Keratinocyte (primary cell): ENCODE measurements around the gene FARP1. TPM values are rescaled to one million over a fixed set of nuclear protein-coding genes. Genes with fewer than 3 reads are reported as not detected.

Experiments
- DNase-seq: peaks from one replicate; pipeline ENCODE4 v3.0.0-alpha.2; 2011; ENCODE audit warnings: low read depth, missing footprints, low spot score
- FAIRE-seq: peaks from 2 replicates; lab custom pipeline; 2011; peaks lifted over from hg19 to GRCh38; lab: Jason Lieb, UNC
- H2AFZ ChIP-seq: 2 replicates; pipeline ENCODE4 v1.6.0; 2012; ENCODE audit warnings: low read length, control low read depth, inconsistent platforms; ENCODE audit not compliant: control insufficient read depth
- H3K27ac ChIP-seq: 2 replicates; pipeline ENCODE4 v1.5.1; 2011; ENCODE audit warnings: low read length; ENCODE audit not compliant: control insufficient read depth, insufficient read depth
- H3K27me3 ChIP-seq: 3 replicates; pipeline ENCODE4 v1.6.0; 2011; ENCODE audit warnings: low read length; ENCODE audit not compliant: control insufficient read depth, insufficient read depth; ENCODE audit errors: extremely low read depth
- H3K36me3 ChIP-seq, 2 experiments: 2 replicates in 1 of 2; 3 replicates in 1 of 2; pipeline ENCODE4 v1.5.1; 2011; ENCODE audit warnings: low read length in 2 of 2, mild to moderate bottlenecking in 1 of 2; ENCODE audit not compliant: control insufficient read depth in 2 of 2, insufficient read depth in 2 of 2; ENCODE audit errors: extremely low read depth in 1 of 2
- H3K4me1 ChIP-seq: 3 replicates; pipeline ENCODE4 v1.5.1; 2011; ENCODE audit warnings: low read length; ENCODE audit not compliant: control insufficient read depth, insufficient read depth; ENCODE audit errors: extremely low read depth
- H3K4me2 ChIP-seq: 3 replicates; pipeline ENCODE4 v1.6.0; 2011; ENCODE audit warnings: low read depth, low read length; ENCODE audit not compliant: control insufficient read depth, insufficient read depth; ENCODE audit errors: extremely low read depth
- H3K4me3 ChIP-seq, 3 experiments: fragments of 200-600 bp in 1 of 3; sonication (generic) in 1 of 3; 2 replicates in 2 of 3; 3 replicates in 1 of 3; pipeline ENCODE4 v1.5.1; 2011 to 2016; ENCODE audit warnings: low read length in 3 of 3, mild to moderate bottlenecking in 3 of 3, control low read depth in 2 of 3, inconsistent platforms in 1 of 3, low read depth in 1 of 3, mixed read lengths in 1 of 3, mixed run types in 1 of 3, moderate library complexity in 1 of 3; ENCODE audit not compliant: control insufficient read depth in 2 of 3, insufficient read depth in 2 of 3; ENCODE audit errors: extremely low read depth in 1 of 3
- H3K79me2 ChIP-seq: 2 replicates; pipeline ENCODE4 v1.6.0; 2012; ENCODE audit warnings: low read length; ENCODE audit not compliant: control insufficient read depth, insufficient read depth
- H3K9ac ChIP-seq: 3 replicates; pipeline ENCODE4 v1.6.0; 2011; ENCODE audit warnings: low read length; ENCODE audit not compliant: control insufficient read depth, insufficient read depth; ENCODE audit errors: extremely low read depth
- H3K9me1 ChIP-seq: 3 replicates; pipeline ENCODE4 v1.6.0; 2011; ENCODE audit warnings: low read length; ENCODE audit not compliant: control insufficient read depth, insufficient read depth; ENCODE audit errors: extremely low read depth
- H3K9me3 ChIP-seq: 2 replicates; pipeline ENCODE4 v1.5.1; 2012; ENCODE audit warnings: low read depth, low read length; ENCODE audit not compliant: control insufficient read depth
- H4K20me1 ChIP-seq: 3 replicates; pipeline ENCODE4 v1.6.0; 2011; ENCODE audit warnings: low read length; ENCODE audit not compliant: control insufficient read depth, insufficient read depth; ENCODE audit errors: extremely low read depth
- CTCF ChIP-seq, 3 experiments: IDR thresholded peaks in 1 of 3; conservative IDR thresholded peaks in 1 of 3; optimal IDR thresholded peaks in 1 of 3; 2 replicates in 2 of 3; 3 replicates in 1 of 3; pipeline versions ENCODE3 to v1.5.1; 2011; ENCODE audit warnings: low read length in 3 of 3, mild to moderate bottlenecking in 3 of 3, moderate library complexity in 2 of 3, control low read depth in 1 of 3, inconsistent platforms in 1 of 3; ENCODE audit not compliant: insufficient read depth in 2 of 3; ENCODE audit errors: extremely low read depth in 1 of 3
- EZH2 ChIP-seq: IDR thresholded peaks from one replicate; pipeline ENCODE4 v1.6.1; 2012; ENCODE audit warnings: inconsistent platforms, mild to moderate bottlenecking, low read length, moderate library complexity
- dilution Hi-C: fragments of 300-500 bp; cut with MboI; formaldehyde crosslinking; loops from one replicate; pipeline ENCODE4 v1.7.0; 2020; ENCODE audit warnings: low sequenced_read_pairs; ENCODE audit not compliant: extremely low pct_ligation_motif_present
- polyA plus RNA-seq, 5 experiments: library from polyadenylated mRNA; depleted of rRNA in 3 of 5; stranded (reverse) in 3 of 5; stranded (forward) in 1 of 5; unstranded in 1 of 5; fragments of >200 nt; gene quantifications; 1 replicate in 1 of 5; 2 replicates in 3 of 5; 3 replicates in 1 of 5; pipeline versions ENCODE4 v1.2.1 to v1.2.3, GENCODE V29; 2011 to 2012; ENCODE audit warnings: missing spikeins in 2 of 5, low read depth in 1 of 5, low replicate concordance in 1 of 5

Gene FARP1
- polyA plus RNA-seq, 1 donor (not counting 4 experiments of a cell fraction or from before 2014, with no cell fraction given): 10.3 TPM

GRCh38 chr13:98487522-98487921 lies 344.6 kb downstream of the FARP1 start:
- Histone ChIP-seq H3K27ac (no peak overlapping the region), H4K20me1 (peaks cover 22% of the 10 kb centered on the region), H3K36me3 (peaks cover 5 to 7% of the 10 kb centered on the region in 2 experiments)

GRCh38 chr13:98488736-98489135 lies 345.8 kb downstream of the FARP1 start:
- Histone ChIP-seq H2AFZ (no peak overlapping the region), H3K36me3 (peaks cover 5 to 7% of the 10 kb centered on the region in 2 experiments), H3K79me2 (peaks cover 92% of the 10 kb centered on the region), H3K4me3 (no peak overlapping the region), H3K9me1 (peaks cover 4% of the 10 kb centered on the region), H4K20me1 (peaks cover 18% of the 10 kb centered on the region), H3K9me3 (no peaks in the 10 kb centered on the region), H3K4me1 (peaks cover 30% of the 10 kb centered on the region), H3K9ac (no peak overlapping the region), H3K27me3 (no peaks in the 10 kb centered on the region), H3K27ac (no peak overlapping the region), H3K4me2 (no peak overlapping the region)
- FAIRE-seq (no peak), DNase-seq (no peak)
- TF ChIP-seq CTCF (optimal IDR thresholded peaks at IDR 0.05 in 1 of 3, IDR thresholded peaks at IDR 0.05 in 1 of 3, conservative IDR thresholded peaks at IDR 0.05 in 1 of 3; ENCODE audit: extremely low read depth in 1 of 3, insufficient read depth in 2 of 3, low read length in 3 of 3) (no peak), EZH2 (no peak)
- dilution Hi-C loops: no loop called here

More at GRCh38 chr13:98487522-98487921, 344.6 kb downstream of the FARP1 start:
- peaks cover 40% of the 10 kb centered on the region for H3K4me1 ChIP-seq
- H3K4me2 ChIP-seq: no peak overlapping the region
- FAIRE-seq: no peak
- no peak overlapping the region for H2AFZ ChIP-seq
- no peaks in the 10 kb centered on the region for H3K9me3 ChIP-seq
- peaks cover 93% of the 10 kb centered on the region for H3K79me2 ChIP-seq
- dilution Hi-C loops: no loop called here
- H3K9me1 ChIP-seq: peaks cover 5% of the 10 kb centered on the region
- no peak for DNase-seq
- H3K4me3 ChIP-seq: no peak overlapping the region
- H3K27me3 ChIP-seq: no peaks in the 10 kb centered on the region
- H3K9ac ChIP-seq: no peak overlapping the region
- TF ChIP-seq EZH2: no peak
- TF ChIP-seq CTCF (optimal IDR thresholded peaks at IDR 0.05 in 1 of 3, IDR thresholded peaks at IDR 0.05 in 1 of 3, conservative IDR thresholded peaks at IDR 0.05 in 1 of 3; ENCODE audit: extremely low read depth in 1 of 3, insufficient read depth in 2 of 3, low read length in 3 of 3): no peak
